GM19372 (cell line): ENCODE measurements around the gene CPM.
"Not testable (repeated sequence)": the region's sequence is repeated elsewhere in the genome, so short reads cannot be mapped to it uniquely, and the experiment has no call there.

Source experiments
- ATAC-seq: cut with Tn5 transposase; IDR thresholded peaks from one replicate; pipeline ENCODE4 v1.9.1; 2021; ENCODE audit warnings: mild to moderate bottlenecking, low read depth, moderate library complexity; ENCODE audit not compliant: unreplicated experiment

CPM gene

GRCh38 chr12:68855771-68856170 lies 77.2 kb downstream of the CPM start:
- no peak for ATAC-seq

- ATAC-seq: no peak
Measured at GRCh38 chr12:68855111-68855510, 77.9 kb downstream of the CPM start.

GRCh38 chr12:68854554-68854953 lies 78.4 kb downstream of the CPM start:
- no peak for ATAC-seq

- no peak for ATAC-seq
Measured at GRCh38 chr12:68854078-68854468, 78.9 kb downstream of the CPM start.

- ATAC-seq: no peak
Measured at GRCh38 chr12:68853396-68854077, 79.4 kb downstream of the CPM start.

GRCh38 chr12:68851592-68852306 lies 81.2 kb downstream of the CPM start:
- no peak for ATAC-seq

- no peak for ATAC-seq
Measured at GRCh38 chr12:68850390-68850789, 82.6 kb downstream of the CPM start.

GRCh38 chr12:68846811-68847210 lies 86.2 kb downstream of the CPM start:
- ATAC-seq: no peak

- ATAC-seq: no peak
Measured at GRCh38 chr12:68844788-68845695, 87.9 kb downstream of the CPM start.

- no peak for ATAC-seq
Measured at GRCh38 chr12:68844318-68844745, 88.6 kb downstream of the CPM start.

GRCh38 chr12:68842784-68843567 lies 90.0 kb downstream of the CPM start:
- no peak for ATAC-seq

- no peak for ATAC-seq
Measured at GRCh38 chr12:68842123-68842522, 90.8 kb downstream of the CPM start.

GRCh38 chr12:68841717-68842116 lies 91.3 kb downstream of the CPM start:
- no peak for ATAC-seq

- ATAC-seq: not testable (repeated sequence)
Measured at GRCh38 chr12:68841175-68841574, 91.8 kb downstream of the CPM start.

- ATAC-seq: no peak
Measured at GRCh38 chr12:68839183-68840147, 93.5 kb downstream of the CPM start.

GRCh38 chr12:68838046-68838886 lies 94.7 kb downstream of the CPM start:
- no peak for ATAC-seq

- no peak for ATAC-seq
Measured at GRCh38 chr12:68837215-68837614, 95.8 kb downstream of the CPM start.

- ATAC-seq: no peak
Measured at GRCh38 chr12:68835333-68835908, 97.5 kb downstream of the CPM start.
